ENCODE data around the gene RNF133.

The RNF133 gene

DNA sequence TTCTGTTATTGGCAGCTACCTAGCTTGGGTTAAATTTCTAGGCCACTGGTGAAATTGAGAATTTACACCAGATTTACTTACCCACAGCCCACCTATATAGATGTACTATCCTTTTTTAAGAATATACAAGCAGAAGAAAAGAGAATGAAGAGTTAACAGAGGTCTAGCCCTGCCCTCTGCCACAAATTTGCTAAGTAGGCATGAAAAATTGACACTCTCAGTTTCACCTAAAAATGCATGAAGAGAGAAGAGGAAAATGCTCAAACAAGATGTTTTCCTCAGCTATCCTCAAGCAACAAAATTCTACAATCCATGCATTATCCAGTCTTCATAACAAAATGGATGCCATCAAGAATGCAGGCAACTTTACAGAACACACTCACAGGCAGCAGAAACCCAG lies 28.4 kb upstream of the RNF133 start:
- TF ChIP-seq, protein P1, sequence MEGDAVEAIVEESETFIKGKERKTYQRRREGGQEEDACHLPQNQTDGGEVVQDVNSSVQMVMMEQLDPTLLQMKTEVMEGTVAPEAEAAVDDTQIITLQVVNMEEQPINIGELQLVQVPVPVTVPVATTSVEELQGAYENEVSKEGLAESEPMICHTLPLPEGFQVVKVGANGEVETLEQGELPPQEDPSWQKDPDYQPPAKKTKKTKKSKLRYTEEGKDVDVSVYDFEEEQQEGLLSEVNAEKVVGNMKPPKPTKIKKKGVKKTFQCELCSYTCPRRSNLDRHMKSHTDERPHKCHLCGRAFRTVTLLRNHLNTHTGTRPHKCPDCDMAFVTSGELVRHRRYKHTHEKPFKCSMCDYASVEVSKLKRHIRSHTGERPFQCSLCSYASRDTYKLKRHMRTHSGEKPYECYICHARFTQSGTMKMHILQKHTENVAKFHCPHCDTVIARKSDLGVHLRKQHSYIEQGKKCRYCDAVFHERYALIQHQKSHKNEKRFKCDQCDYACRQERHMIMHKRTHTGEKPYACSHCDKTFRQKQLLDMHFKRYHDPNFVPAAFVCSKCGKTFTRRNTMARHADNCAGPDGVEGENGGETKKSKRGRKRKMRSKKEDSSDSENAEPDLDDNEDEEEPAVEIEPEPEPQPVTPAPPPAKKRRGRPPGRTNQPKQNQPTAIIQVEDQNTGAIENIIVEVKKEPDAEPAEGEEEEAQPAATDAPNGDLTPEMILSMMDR (IDR thresholded peaks at IDR 0.05), result no peak
- Histone ChIP-seq H3K27ac (no peak overlapping the region), H3K4me3 (no peak overlapping the region)
- no peak for DNase-seq (ENCODE audit: low spot score)

DNA sequence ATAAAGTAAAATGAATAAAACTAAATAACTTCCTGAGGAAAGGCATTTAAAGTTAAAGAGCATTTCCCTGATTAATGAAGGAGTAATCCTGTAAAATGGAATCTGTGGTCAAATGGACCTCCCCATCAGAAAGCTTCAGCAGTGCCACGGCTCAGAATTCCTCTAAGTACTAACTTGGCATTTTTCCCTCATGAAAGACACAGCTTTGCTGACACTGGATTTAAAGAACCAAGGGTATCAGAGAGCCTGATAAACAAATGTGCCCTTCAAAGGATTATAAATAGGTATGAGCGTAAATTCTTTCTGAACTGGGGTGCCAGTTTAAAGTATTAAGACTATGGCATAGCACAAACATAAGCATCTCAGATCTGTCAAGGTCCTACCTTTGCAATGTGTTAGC lies 28.0 kb upstream of the RNF133 start:
- Histone ChIP-seq H3K4me3 (no peak overlapping the region), H3K27ac (no peak overlapping the region)
- no peak for DNase-seq (ENCODE audit: low spot score)
- TF ChIP-seq, protein P1 (IDR thresholded peaks at IDR 0.05), result no peak

DNA sequence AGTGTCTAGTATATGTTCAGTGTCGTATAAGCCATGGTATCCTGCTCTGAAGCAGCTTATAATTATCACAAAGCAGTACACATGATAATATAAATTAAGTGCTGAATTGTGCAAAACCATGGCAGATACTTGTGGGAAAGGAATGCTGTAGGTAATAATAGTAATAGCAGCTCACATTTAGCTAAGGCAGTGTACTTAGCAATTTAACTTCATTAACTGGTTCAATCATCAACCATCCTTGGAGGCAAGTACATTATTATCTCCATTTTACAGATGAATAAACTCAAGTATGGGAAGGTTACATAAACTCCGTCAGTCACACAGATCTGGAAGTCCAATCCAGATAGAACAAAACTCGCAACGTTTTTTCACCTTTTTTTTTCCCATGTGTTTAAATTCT lies 25.4 kb upstream of the RNF133 start:
- Histone ChIP-seq H3K4me3 (no peak overlapping the region), H3K27ac (no peak overlapping the region)
- no peak for DNase-seq (ENCODE audit: low spot score)
- TF ChIP-seq, protein P1 (IDR thresholded peaks at IDR 0.05), result no peak

DNA sequence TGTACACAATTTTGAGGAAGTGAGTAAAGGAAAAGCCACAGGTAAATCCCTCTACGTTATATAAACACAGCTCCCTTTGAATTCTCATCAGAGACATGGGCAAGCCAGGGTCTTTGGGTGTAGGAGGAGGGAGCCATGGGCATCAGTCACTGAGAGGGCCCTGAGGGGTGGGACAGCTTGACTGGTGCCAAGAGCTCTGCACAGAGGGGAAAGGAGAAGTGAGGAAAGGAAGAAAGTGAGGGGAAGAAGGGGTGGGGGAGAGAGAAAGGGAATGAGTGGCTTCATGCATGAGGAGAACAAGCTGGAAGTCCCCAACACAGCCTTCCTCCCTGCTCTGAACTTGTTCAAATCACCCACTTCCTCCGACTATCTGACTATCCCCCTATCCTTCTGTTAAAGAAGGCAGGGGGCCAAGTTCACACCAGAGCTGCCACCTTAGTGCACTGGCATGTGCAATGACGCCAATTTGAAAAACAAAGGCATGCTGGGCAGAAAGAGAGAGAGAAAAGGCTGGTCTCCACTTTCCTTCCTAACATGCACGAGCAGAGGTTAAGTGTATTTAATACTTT lies 20.2 kb upstream of the RNF133 start:
- TF ChIP-seq, protein P1 (IDR thresholded peaks at IDR 0.05), result no peak
- H3K27ac ChIP-seq, result no peak overlapping the region
- no peak overlapping the region for H3K4me3 ChIP-seq
- no peak for DNase-seq (ENCODE audit: low spot score)

DNA sequence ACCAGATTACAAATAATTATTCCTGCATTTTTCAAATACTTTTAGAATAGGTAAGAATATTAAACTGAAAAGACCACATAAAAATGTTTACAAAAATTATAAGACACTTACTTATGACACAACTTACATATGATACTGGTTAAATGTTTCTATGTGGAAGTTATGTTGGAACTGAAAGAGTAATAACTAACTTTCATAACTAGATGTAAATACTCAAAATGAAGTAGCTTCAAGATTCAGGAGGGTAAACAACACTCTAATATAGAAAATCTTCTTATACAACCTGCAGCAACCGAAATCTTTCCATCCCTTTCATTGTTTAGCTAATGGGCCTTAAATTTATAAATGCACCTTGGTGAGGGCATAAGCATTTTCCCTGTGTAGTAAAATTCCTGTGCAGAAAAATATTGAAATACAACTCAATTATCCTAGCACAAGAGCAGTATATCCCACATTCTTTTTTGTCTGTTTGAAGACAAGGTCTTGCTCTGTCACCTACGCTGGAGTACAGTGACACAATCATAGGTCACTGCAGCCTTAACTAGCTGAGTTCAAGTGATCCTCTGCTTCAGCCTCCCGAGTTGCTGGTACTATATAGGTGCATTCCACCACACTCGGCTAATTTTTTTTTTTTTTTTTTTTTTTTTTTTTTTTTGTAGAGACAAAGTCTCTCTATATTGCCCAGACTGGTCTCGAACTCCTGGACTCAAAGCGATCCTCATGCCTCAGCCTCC lies 18.6 kb upstream of the RNF133 start:
- H3K4me3 ChIP-seq, result no peak overlapping the region
- TF ChIP-seq, protein P1 (IDR thresholded peaks at IDR 0.05), result no peak
- DNase-seq (ENCODE audit: low spot score), result no peak

DNA sequence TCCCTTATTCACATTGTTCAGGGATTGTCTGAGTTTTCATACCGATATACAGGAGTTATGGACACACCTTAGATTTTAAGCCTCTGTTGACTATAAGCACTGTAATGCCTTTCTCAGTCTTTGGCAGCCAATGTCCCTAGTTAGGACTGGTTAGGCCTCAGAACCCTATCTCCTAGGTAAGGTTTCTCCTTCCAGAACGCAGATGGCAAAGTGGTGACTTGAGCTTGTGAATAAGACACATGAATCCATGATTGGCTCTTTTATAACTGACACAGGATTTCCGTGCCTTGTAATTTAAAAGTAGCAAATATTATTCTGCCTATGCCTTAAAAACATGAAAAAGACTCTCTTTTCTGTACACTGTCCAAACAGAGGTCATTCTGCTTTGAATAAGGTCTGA lies 16.3 kb upstream of the RNF133 start:
- DNase-seq (ENCODE audit: low spot score), result no peak
- H3K4me3 ChIP-seq, result no peak overlapping the region
- TF ChIP-seq, protein P1 (IDR thresholded peaks at IDR 0.05), result no peak
- no peak overlapping the region for H3K27ac ChIP-seq

More for the DNA sequence above, 18.6 kb upstream of the RNF133 start:
- H3K27ac ChIP-seq, result no peak overlapping the region

DNA sequence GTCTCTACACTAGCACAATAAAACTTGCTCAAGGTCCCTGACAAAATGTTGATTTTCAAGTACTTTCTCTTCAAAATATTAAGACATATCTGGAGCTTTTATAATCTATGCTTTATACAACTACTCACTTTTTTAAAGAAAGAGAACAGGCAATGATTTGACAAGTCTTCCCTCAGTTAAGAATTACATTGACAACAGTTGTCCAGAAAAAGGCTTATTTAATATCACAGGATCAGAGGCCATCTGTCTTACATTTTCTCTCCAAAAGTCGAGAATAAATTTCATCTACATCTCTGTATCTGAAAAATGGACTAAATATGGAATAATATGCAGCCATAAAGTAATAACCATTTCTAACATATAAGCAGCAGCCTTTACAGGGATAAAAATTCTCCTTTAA lies 12.0 kb upstream of the RNF133 start:
- no peak overlapping the region for H3K27ac ChIP-seq
- no peak for DNase-seq (ENCODE audit: low spot score)
- no peak overlapping the region for H3K4me3 ChIP-seq
- TF ChIP-seq, protein P1 (IDR thresholded peaks at IDR 0.05), result no peak

All from coronary artery (tissue), 2 donors.